B cell (primary cell): ENCODE results near the gene DUSP18. TPM values are rescaled to one million over a fixed set of nuclear protein-coding genes. Genes with fewer than 3 reads are reported as not detected.

Source experiments
- ATAC-seq: fragments of 200-7000 bp; cut with Tn5 transposase; one replicate; pipeline ENCODE4 v1.10.0; 2021; ENCODE audit warnings: low read depth, mild to moderate bottlenecking, moderate number of reproducible peaks, moderate library complexity
- CTCF ChIA-PET: fragments of 350-600 bp; sonication (Branson Sonifier 250); formaldehyde crosslinking; loops from one replicate; lab custom pipeline; 2021; ENCODE audit warnings: antibody characterized with exemption, inconsistent platforms; lab: Charles Lee
- POLR2A ChIA-PET: fragments of 350-600 bp; sonication (Branson Sonifier 250); formaldehyde crosslinking; loops from one replicate; lab custom pipeline; 2021; ENCODE audit warnings: antibody characterized with exemption; lab: Charles Lee
- DNase-seq: peaks from one replicate; pipeline ENCODE4 v3.0.0; 2013
- H2AFZ ChIP-seq: 2 replicates; pipeline ENCODE4 v1.6.1; 2012; ENCODE audit warnings: mild to moderate bottlenecking, low read depth, low read length; ENCODE audit not compliant: insufficient read depth, poor library complexity, severe bottlenecking
- H3K27ac ChIP-seq, 2 donors: 1 replicate in 1 of 2; 2 replicates in 1 of 2; pipeline ENCODE4 v1.5.1; 2012 to 2013; ENCODE audit warnings: low read length in 2 of 2, mild to moderate bottlenecking in 2 of 2, moderate library complexity in 1 of 2
- H3K27me3 ChIP-seq, 4 experiments: fragments of 200-600 bp in 1 of 4; sonication (generic) in 1 of 4; replicated peaks in 1 of 4; 1 replicate in 2 of 4; 2 replicates in 2 of 4; pipeline versions ENCODE4 v1.6.1 to v1.7.0; 2013 to 2016; ENCODE audit warnings: low read length in 3 of 4, mild to moderate bottlenecking in 2 of 4, mixed read lengths in 1 of 4, moderate library complexity in 1 of 4; ENCODE audit not compliant: insufficient read depth in 4 of 4, control insufficient read depth in 3 of 4; ENCODE audit errors: control extremely low read depth in 1 of 4
- H3K36me3 ChIP-seq, 2 experiments: replicated peaks in 1 of 2; 1 replicate in 1 of 2; 2 replicates in 1 of 2; pipeline versions ENCODE4 v1.6.1 to v1.7.1; 2013; ENCODE audit warnings: low read length in 1 of 2; ENCODE audit not compliant: insufficient read depth in 2 of 2, control insufficient read depth in 1 of 2; ENCODE audit errors: control extremely low read depth in 1 of 2, extremely low read depth in 1 of 2
- H3K4me1 ChIP-seq, 2 donors: fragments of 200-600 bp in 1 of 2; sonication (generic) in 1 of 2; 1 replicate in 1 of 2; 2 replicates in 1 of 2; pipeline versions ENCODE4 v1.5.1 to v1.6.1; 2013 to 2017; ENCODE audit warnings: low read length in 2 of 2; ENCODE audit not compliant: control insufficient read depth in 2 of 2, insufficient read depth in 2 of 2
- H3K4me2 ChIP-seq: replicated peaks from 2 replicates; pipeline ENCODE3; 2012; ENCODE audit warnings: mild to moderate bottlenecking, low read depth, low read length; ENCODE audit not compliant: poor library complexity, severe bottlenecking
- H3K4me3 ChIP-seq, 5 experiments: fragments of 200-600 bp in 1 of 5; sonication (generic) in 1 of 5; 1 replicate in 3 of 5; 2 replicates in 2 of 5; pipeline versions ENCODE4 v1.5.1 to v1.7.0; 2011 to 2016; ENCODE audit warnings: low read length in 4 of 5, mild to moderate bottlenecking in 4 of 5, low read depth in 2 of 5, control low read depth in 1 of 5, moderate library complexity in 1 of 5; ENCODE audit not compliant: insufficient read depth in 1 of 5; ENCODE audit errors: control extremely low read depth in 1 of 5, extremely low read depth in 1 of 5
- H3K79me2 ChIP-seq: fragments of 200-600 bp; sonication (generic); one replicate; pipeline ENCODE4 v1.6.0; 2016; ENCODE audit warnings: low read length; ENCODE audit not compliant: control insufficient read depth, insufficient read depth
- H3K9ac ChIP-seq: fragments of 200-600 bp; sonication (generic); 2 replicates; pipeline ENCODE4 v1.6.1; 2017; ENCODE audit warnings: mild to moderate bottlenecking, low read length, moderate library complexity
- H3K9me3 ChIP-seq, 3 donors: one replicate each; pipeline versions ENCODE4 v1.6.1 to v1.7.1; 2013; ENCODE audit warnings: low read length in 2 of 3; ENCODE audit not compliant: control insufficient read depth in 2 of 3, insufficient read depth in 1 of 3; ENCODE audit errors: control extremely low read depth in 1 of 3
- H4K20me1 ChIP-seq: 2 replicates; pipeline ENCODE4 v1.6.0; 2012; ENCODE audit warnings: mild to moderate bottlenecking, low read length; ENCODE audit not compliant: insufficient read depth, control insufficient read depth, poor library complexity, severe bottlenecking
- H3K27ac Mint-ChIP-seq: one replicate; pipeline ENCODE4 v1.8.0; 2021; ENCODE audit warnings: mixed read lengths
- H3K27me3 Mint-ChIP-seq: one replicate; pipeline ENCODE4 v1.8.0; 2021; ENCODE audit warnings: mixed read lengths
- H3K4me1 Mint-ChIP-seq: one replicate; pipeline ENCODE4 v1.8.0; 2021; ENCODE audit warnings: mixed read lengths
- H3K4me3 Mint-ChIP-seq: one replicate; pipeline ENCODE4 v1.8.0; 2021; ENCODE audit warnings: mixed read lengths
- H3K9me3 Mint-ChIP-seq: one replicate; pipeline ENCODE4 v1.8.0; 2022; ENCODE audit warnings: mixed read lengths; ENCODE audit not compliant: insufficient read depth
- EZH2 ChIP-seq: IDR thresholded peaks from 2 replicates; pipeline ENCODE4 v1.6.1; 2012; ENCODE audit warnings: borderline replicate concordance, low read depth, mild to moderate bottlenecking, moderate library complexity, low read length; ENCODE audit not compliant: insufficient read depth, poor library complexity, severe bottlenecking
- WGBS: methylation state at CpG from one replicate; pipeline ENCODE4 v1.1.5; 2013; ENCODE audit warnings: missing lambda C conversion rate; ENCODE audit not compliant: insufficient coverage; 5-methylcytosine and 5-hydroxymethylcytosine counted together
- intact Hi-C: fragments of 100-400 bp; cut with micrococcal nuclease; formaldehyde crosslinking; loops from one replicate; pipeline ENCODE4 v1.10.0; 2022
- polyA plus RNA-seq: library from polyadenylated mRNA; depleted of rRNA; stranded (reverse); fragments of >200 nt; gene quantifications from 2 replicates; pipeline ENCODE4 v1.2.3, GENCODE V29; 2012
- total RNA-seq, 2 donors: library from RNA; stranded (reverse); fragments of 120-200 nt in 1 of 2; gene quantifications; 1 replicate in 1 of 2; 2 replicates in 1 of 2; pipeline versions ENCODE4 v1.2.3 to v1.2.4, GENCODE V29; 2013 to 2022
- TF ChIP-seq, protein P1 (sequence below): fragments of 200-600 bp; IDR thresholded peaks from one replicate; pipeline ENCODE4 v1.8.0; 2022; ENCODE audit warnings: antibody characterized with exemption, mild to moderate bottlenecking

The DUSP18 gene
- total and polyA plus RNA-seq, 2 donors (not counting 1 experiment from before 2014, with no cell fraction given) = 20.6 to 21.2 TPM

DNA sequence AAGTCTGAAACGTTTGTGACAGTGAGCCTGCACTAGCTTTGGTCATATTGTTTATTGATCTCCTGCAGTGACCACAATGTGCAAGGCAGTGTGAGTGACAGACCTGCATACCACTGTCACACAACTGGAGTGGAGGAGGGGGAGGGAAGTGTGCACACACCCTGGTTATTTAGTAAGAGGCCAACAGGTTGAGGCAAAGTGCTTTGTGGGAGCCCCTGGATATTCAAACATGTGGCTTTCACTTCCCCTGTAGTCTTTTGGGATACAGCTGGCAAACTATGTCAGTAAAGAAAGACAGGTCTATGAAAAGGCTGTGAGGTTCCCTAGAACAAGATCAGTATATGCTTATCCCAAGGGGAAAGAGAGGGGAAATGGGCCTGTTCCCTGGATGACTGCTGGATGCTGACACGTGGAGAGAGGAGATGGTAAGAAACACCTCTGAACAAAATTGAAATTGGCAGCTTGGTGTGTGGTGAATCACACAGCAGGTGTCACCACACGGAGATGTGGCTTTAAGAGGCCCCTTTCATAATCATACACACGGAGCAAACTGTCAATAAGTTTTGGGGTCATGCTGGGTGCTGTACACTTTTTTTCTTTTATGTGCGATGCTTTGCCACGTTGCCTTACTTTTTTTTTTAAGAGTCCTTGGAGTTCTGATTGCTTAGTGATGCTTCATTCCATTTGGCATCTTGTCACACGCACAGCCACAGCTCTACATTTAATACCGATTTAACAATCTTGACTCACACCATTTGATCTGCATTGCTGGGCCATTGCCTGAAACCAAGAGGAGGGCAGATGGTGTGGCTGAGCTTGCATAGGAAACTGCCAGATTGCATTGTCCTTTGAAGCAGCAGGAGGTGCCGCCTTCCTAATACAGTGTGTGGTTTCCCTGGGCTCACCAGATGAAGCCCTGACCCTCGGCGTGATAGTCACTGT is 38.3 kb upstream of the DUSP18 start:
- TF ChIP-seq, protein P1, sequence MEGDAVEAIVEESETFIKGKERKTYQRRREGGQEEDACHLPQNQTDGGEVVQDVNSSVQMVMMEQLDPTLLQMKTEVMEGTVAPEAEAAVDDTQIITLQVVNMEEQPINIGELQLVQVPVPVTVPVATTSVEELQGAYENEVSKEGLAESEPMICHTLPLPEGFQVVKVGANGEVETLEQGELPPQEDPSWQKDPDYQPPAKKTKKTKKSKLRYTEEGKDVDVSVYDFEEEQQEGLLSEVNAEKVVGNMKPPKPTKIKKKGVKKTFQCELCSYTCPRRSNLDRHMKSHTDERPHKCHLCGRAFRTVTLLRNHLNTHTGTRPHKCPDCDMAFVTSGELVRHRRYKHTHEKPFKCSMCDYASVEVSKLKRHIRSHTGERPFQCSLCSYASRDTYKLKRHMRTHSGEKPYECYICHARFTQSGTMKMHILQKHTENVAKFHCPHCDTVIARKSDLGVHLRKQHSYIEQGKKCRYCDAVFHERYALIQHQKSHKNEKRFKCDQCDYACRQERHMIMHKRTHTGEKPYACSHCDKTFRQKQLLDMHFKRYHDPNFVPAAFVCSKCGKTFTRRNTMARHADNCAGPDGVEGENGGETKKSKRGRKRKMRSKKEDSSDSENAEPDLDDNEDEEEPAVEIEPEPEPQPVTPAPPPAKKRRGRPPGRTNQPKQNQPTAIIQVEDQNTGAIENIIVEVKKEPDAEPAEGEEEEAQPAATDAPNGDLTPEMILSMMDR = no peak
- TF ChIP-seq EZH2 = no peak
- DNase-seq (no peak), ATAC-seq (no peak)
- Histone ChIP-seq H3K4me1 (no peaks in the 10 kb centered on the region), H3K4me3 (no peak overlapping the region), H3K79me2 (no peaks in the 10 kb centered on the region), H3K36me3 (no peaks in the 10 kb centered on the region), H3K27ac (no peak overlapping the region), H3K9ac (no peak overlapping the region), H3K27me3 (no peaks in the 10 kb centered on the region), H4K20me1 (no peaks in the 10 kb centered on the region), H2AFZ (no peak overlapping the region), H3K9me3 (peaks cover 0 to 3% (median 0%) of the 10 kb centered on the region in 3 donors), H3K4me2 (no peak overlapping the region)
- Mint-ChIP-seq H3K27me3 (peaks cover 18% of the 10 kb centered on the region), H3K27ac (no peak overlapping the region), H3K9me3 (no peaks in the 10 kb centered on the region), H3K4me1 (peaks cover 3% of the 10 kb centered on the region), H3K4me3 (no peak overlapping the region)
- intact Hi-C loops = no loop called here
- CTCF ChIA-PET = no interaction called here
- 70% methylated on average over 4 of the region's 11 CpGs for whole genome bisulfite sequencing
- POLR2A ChIA-PET = no interaction called here

DNA sequence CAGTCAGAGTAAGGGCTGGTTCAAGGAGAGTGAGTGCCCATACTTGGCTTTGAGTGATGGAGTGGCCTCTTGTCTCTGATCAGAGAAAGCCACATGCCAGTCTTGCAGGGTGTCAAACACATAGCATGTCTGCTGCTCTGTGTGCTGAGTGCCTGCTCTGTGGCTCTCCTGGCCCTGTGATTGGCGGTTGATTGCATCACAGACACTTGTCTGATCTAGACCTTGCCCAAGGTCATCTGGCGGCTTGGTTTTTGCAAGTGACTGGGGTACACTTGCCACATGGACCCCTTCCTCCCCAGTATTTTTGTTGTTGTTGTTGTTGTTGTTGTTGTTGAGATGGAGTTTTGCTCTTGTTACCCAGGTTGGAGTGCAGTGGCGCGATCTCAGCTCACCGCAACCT is 37.3 kb upstream of the DUSP18 start:
- intact Hi-C loops = no loop called here
- no peaks in the 10 kb centered on the region for H3K79me2 ChIP-seq

More for the DNA sequence above, 37.3 kb upstream of the DUSP18 start:
- ChIA-PET POLR2A (no interaction called here), CTCF (no interaction called here)
- Histone ChIP-seq H3K4me3 (no peak overlapping the region), H3K4me1 (no peaks in the 10 kb centered on the region), H2AFZ (no peak overlapping the region), H3K27me3 (no peaks in the 10 kb centered on the region), H4K20me1 (no peaks in the 10 kb centered on the region), H3K9ac (no peak overlapping the region), H3K36me3 (no peaks in the 10 kb centered on the region), H3K27ac (no peak overlapping the region), H3K4me2 (no peak overlapping the region), H3K9me3 (peaks cover 0 to 2% (median 0%) of the 10 kb centered on the region in 3 donors)
- WGBS = 60% methylated on average over 2 of the region's 5 CpGs
- no peaks in the 10 kb centered on the region for H3K9me3 Mint-ChIP-seq
- TF ChIP-seq, protein P1 = no peak
- no peak for TF ChIP-seq EZH2
- DNase-seq = no peak
- H3K27me3 Mint-ChIP-seq = peaks cover 18% of the 10 kb centered on the region
- ATAC-seq = no peak
- H3K4me1 Mint-ChIP-seq = peaks cover 3% of the 10 kb centered on the region
- no peak overlapping the region for H3K4me3 Mint-ChIP-seq
- H3K27ac Mint-ChIP-seq = no peak overlapping the region
